NCI-H2227 treated with DMSO at 0.1 percent for 48 hours (cell line): ENCODE results near the gene C4orf54.

Experiments
- DNase-seq: peaks from one replicate; lab custom pipeline; 2025; lab: John Stamatoyannopoulos, UW

The C4orf54 gene

DNA sequence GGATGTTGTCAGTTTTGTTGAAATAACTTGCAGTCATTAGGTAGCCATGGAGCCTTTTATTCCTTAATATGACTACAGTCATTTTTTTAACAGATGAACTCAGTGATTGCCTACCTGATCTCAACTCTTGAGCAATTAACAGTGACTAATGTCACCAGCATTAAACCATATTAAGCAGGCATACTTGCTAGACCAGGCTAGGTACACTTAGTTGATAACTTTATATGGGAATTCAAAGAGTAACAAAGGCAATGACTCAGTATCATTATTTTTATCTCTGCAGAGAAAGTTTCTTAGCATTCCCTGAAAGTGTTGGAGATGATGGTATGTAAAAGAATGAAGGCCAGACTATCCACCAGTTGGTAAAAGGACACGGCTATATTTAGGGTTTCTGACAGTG lies at the start of gene C4orf54:
Gene C4orf54 (minus strand): TSS at position 31 of the 400 bp plus-strand sequence. CDS start 3,180 bp downstream, outside the sequence.
- DNase-seq, result no peak

DNA sequence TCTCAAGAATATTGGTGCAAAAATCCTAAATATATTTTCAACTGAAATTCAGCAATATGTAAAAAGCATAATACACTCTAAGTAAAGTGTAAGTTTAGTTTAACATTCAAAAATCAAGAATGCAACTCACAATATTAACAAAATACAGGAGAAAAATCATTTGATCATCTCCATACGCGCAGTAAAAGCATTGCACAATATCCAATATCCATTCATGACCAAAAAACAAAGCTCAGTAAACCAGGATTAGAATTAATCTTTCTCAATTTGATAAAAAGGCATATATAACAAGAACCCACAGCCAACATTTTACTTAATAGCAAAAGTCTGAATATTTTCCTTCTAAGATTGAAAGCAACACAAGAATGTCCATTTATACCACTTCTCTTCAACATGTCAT lies 48.3 kb upstream of the C4orf54 start:
- DNase-seq, result no peak

DNA sequence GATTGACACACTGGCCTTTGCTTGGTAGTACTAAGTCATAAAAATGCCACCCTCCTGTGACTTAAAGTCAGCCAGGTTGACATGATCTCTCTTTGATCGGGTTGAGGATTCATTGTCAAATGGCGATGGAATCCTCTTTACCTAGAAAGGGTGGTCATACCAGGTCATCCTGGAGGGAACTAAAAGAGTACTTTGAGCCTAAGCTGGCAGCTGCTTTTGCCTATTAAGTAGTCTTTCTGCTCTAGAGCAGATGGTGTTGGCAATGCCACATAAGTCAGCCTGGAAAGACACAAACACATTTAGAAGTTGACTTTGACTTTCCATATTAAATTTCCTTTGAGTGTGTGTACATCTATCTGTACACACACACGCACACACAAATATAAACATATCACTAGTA lies 39.2 kb upstream of the C4orf54 start:
- no peak for DNase-seq

DNA sequence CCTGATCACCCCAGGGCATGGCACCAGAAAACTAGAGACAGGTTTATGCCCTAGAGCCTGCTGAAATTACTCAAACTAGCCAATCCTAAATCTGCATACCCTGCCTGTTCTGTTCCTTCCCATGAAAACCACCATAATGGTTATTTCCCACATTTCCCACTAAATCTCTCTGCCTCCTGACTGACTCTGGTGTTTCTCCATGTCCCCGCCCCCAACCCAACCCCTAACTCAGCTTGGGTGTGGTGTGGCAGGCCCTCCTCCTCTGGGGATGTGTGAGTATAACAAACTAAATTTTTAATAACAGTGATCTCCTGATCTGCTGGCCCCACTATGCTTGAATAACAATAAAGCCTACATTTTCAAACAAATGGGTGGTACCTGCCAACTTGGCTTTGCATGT lies 35.5 kb upstream of the C4orf54 start:
- DNase-seq, result no peak

DNA sequence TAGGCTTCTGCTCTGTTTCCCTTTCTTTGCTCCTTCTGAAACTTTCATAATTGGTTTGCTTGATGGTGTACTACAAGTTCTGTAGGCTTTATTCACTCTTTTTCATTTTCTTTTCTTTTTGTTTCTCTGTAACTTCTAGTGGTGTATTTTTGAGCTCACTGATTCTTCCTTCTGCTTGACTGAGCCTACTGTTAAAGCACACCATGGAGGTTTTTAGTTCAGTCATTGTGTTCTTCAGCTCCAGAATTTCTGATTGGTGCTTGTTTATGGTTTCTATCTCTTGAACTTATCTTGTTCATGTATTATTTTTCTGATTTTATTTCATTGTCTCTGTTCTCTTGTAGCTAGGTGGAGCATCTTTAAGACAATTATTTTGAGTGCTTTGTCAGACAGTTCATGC lies 33.4 kb upstream of the C4orf54 start:
- DNase-seq, result no peak

DNA sequence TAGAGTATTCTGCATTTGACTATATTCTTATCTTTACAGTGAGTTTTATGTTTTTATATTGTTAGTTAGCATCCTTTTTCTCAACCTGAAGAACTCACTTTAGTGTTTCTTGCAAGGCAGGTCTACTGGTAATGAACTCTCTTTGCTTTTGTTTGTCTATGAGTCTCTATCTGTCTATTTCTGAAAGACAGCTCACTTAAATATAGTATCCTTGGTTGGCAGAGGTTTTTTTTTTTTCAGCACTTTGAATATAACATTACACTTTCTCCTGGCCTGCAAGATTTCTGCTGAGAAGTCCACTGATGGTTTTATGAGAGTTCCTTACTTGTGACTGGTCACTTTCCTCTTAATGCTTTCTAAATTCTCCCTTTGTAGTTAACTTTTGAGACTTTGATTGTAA lies 32.8 kb upstream of the C4orf54 start:
- no peak for DNase-seq

DNA sequence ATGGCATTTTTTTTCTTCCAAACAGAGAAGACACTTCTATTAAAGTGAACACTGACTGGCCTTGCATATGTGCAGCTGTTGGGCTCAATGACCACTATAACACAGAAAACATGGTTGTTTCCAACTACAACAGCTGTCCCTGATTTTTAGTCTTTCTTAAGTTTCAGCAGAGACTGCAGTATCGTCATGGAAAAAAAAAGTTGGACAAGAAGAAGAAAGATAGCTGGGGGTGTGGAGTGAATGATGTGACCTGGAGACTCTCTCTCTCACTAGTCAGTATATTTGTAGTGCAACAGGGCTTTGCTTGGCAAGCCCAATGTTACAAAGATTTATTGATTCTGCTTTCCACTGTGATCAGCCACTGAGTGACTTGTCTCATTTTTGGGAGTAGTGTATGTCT lies 29.5 kb upstream of the C4orf54 start:
- no peak for DNase-seq

DNA sequence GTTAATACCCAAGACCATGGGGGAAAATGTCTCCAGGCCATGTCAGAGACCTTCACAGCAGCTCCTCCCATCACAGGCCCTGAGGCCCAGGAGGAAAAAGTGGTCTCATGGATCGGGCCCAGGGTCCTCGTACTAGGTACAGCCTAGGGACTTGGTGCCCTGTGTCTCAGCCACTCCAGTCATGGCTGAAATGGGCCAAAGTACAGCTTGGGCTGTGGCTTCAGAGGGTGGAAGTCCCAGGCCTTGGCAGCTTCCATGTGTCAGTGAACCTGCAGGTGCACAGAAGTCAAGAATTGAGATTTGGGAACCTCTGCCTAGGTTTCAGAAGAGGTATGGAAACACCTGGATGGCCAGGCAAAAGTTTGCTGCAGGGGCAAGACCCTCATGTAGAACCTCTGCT lies 27.6 kb upstream of the C4orf54 start:
- no peak for DNase-seq

DNA sequence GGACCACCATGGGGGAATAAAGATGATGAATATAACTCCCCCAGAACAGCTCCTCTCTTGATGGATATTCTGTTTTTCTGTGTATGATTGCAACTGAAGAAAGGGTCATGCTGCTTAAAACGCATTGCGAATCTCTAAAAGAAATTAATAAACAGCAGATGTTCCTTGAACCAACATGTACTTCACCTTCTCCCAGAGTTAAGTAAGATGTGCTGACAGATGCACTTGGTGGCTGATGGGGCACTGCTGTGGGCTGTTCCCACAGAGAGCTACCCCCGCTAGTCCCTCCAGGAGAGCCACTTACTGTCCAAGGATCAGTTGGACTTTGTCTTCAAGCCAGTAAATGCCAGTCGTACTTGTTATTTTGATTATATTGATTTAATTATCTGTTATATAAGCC lies 26.3 kb upstream of the C4orf54 start:
- no peak for DNase-seq

DNA sequence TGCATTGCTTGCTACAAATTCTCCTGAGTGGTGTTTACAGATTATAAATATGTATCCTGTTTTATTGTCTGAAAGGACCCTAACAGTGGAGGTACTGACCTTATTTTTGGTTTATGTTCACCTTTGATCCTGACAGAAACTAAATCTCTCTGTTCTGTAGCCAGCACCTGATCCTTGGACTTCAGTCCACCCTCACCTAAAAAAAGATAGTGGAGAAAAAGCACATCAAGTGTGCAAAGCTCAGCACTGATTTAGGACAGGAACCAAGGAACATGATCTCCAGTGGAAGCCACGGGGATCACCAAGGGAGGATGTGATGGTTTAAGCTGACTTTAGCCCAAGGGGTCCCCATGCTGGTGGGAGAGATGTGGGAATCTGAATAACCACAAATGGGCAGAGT lies 22.3 kb upstream of the C4orf54 start:
- no peak for DNase-seq

DNA sequence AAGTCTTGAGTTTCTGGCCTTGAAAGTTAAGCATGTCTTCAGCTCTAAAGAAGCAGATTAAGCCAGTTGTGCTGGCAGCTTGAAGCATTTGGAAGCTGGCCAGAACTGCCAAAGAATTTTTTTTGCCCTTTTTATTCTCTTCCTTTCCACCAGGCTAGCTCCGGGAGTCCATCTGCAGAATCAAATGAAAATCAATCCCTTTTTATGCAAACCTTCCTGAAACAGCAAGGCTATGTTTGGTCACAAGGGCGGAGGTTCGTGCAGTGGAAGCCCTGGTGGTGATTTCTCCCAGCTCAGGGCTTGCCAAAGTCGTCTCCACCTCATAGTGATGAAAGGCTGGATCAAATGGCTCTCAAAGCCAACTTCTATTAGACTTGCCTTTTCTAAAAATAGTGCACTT lies 21.6 kb upstream of the C4orf54 start:
- no peak for DNase-seq

DNA sequence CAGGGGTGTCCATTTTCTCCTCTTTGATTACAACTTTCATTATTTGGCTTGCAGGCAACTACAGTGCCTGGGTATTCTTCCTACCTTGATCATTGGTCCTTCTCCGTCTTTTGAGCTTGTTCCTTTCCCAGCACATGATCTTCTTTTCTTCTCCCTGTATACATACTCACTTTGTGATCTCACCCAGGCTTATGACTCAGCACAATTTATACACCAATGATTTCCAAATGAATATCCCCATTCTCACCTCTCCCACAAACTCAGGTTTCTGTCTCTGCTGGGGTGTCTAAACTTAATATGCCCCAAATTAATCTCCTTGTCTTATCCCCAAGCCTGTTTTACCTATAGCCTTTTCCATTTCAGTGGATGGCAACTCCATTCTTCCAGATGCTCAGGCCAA lies 19.5 kb upstream of the C4orf54 start:
- no peak for DNase-seq

DNA sequence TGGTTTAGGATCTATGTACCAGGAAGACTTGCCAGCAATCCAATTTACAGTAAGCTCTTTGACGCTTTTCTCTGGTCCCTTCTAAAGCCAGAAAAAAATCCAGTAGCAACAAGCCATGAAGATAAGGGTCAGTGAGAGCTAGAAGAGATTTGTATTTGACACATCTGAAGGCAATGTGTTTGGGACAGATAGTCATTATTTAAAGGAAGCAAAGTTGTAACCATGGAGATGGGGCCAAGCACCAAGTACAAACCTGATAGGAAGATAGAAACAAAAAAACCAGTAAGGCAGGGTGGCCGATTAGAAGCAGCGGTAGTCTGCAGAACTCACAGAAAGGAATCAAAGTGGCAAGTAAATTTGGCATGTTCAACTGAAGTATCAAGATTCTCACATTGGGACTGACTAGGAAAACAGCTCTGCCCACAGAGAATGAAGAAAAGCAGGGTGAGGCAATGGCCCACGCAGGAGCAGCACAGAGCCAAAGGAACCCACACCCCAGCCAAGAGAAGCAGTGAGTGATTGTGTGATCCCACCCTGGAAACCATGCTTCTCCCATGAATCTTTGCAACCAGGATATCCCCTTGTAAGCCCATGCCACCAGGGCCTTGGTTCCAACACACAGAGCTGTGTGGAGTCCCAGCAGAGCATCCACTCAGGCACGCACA lies 12.9 kb upstream of the C4orf54 start:
- no peak for DNase-seq

DNA sequence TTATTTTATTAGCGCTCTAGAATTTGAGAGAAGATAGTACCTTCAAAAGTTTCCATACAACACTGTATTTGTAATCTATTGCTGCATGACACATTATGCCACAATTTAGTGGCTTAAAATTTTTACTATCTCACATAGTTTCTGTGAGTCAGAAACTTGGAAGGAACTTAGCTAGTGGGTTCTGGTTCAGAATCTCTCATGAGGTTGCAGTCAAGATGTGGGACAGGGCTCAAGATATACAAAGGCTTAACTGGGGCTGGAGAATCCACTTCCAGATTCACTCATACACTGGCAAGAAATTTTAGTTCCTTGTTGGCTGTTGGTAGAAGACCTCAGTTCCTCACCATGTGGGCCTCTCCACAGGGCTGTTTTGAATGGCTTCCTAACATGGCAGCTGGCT lies 11.5 kb upstream of the C4orf54 start:
- DNase-seq, result no peak

DNA sequence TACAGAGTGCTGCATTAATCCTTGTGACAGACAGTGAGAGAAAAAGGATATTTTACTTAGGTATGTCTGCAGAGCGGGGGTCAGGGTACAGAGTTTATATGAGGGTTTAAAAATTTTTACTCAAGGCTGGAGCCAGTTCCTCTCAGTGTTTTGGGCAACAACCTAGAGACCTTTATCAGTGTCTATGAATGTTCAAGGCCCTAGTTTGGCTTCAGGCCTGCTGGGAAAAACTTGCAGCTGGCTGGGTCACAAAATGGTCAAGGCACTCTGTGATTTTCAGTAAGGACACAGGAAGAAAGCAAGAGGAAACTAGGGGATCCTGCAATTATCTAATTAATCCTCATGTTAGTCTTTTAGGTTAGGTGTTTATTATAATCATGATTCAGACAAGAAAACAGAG lies 10.8 kb upstream of the C4orf54 start:
- no peak for DNase-seq

DNA sequence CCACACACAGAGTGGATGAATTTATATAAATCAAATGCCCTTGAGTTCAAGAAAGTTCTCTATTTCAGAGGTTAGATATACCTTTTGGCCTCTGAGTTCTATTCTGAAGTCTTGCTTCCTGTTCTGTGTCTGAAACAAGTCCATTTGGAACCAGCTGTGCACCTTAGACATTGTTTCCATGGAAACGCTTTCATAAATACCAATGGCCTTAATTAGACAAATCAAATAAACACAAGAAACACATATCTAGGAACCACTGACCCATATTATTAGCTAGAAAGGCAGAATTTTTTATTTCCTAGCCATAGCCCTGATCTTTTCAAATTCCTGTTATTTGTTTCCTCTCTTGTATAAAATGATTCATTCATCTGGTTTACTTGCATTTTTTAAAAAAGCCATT lies 8.4 kb upstream of the C4orf54 start:
- no peak for DNase-seq

DNA sequence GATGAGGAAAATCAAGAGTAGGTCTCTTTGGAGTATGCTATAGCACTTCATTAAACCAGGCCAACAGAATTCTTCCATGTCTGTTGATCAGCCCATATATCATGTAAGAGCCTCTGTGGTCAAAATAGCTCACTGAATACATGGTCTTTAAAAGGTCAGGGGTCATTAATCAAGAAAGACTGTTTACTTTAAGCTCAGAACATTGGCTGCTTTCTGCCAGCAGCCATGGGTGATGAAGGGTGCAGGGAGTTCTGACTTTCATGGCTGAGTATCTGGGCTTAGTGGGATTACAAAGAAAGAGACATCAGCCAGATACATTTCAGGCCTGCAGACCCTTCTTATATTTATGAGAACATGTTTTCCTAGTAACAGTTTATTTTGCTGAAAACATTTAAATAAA lies 7.1 kb upstream of the C4orf54 start:
- DNase-seq, result no peak

DNA sequence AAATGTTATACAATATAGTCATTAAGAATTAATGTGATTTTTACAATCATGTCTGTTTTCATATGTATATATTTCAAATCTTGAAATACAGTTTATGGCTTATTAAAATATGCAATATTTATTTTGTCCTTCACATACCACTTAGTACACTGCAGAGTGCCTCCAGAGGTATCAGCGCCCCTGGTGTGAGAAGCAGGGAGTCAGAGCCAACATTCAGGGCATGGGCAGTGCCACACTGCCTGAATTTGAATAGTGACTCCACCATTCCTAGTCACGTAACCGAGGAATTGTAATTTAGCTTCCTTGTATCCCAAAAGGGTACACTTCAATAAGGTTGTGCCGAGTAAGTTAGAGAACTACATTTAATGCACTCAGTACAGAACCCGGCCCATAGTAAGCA lies 4.3 kb upstream of the C4orf54 start:
- no peak for DNase-seq

DNA sequence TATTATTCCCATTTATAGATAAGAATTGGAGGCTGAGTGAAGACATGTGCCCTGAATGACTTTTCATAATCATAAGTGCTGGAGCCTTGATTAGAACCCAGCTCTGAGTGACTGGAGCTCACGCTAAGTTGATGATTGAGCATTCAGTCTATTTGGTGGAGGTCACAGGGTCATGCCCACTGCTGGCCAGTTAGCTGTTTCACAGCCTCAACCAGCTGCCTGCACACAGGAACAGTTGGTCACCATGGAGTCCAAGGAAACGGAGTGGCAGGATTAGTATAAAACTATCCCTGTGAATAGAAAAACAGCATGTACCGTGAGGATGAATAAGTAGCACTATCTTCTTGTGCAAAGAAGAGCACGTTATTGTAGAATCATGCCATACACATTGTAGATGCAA lies 1.0 kb upstream of the C4orf54 start:
- DNase-seq, result no peak

DNA sequence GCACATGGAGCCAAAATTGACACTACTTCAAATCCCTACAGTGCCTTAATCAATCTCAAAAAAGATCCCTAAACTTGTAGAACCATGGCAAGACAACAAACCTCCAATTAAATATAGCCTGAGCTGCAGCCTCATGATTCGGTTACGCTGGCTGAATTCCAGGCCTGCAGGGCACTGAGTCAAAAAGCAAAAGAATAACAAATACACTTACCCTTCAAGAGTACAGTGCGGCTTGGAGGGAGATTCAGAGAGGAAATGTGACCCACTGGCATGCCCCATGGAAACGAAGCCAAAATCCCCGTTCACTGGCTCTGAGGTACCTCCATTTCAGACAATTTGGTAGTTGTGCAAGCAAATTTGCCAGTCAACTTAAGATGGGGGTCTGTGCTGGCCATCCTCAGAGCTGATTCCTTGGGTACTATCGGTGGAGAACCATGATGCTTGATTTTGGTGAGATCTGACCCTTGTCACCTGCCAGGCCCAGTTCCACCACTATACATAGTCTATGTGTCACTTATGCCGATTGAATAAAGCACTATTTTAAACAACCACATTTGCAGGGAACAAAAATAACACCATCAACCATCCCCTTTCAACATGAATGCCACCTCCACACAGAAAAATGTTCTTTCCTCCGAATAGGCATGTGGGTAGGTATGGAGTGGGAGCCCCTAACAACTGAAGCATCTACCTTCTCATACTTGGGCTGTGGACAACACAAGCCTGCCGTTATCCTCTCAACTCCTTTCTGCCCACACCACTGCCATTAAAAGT lies 2.1 kb downstream of the C4orf54 start:
- no peak for DNase-seq

DNA sequence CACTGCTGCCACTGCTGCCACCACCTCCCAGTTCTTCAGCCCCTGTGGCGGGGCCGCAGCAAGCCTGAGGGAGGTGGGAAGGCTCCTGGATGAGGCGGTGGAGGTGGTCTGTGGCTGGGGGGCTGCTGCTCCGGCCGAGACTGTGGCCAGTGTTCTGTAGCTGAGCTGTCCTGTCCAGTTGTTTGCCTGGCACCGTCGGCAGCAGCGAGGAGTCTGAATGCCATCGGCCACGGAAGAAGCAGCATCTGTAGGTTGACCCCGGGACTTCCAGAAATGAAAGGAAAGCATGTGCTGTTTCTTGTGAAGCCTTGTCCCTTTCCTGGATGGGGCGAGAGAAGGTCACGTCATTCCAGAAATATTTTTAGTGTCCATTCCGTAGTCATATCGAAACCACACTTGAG lies 3.3 kb downstream of the C4orf54 start:
- no peak for DNase-seq

DNA sequence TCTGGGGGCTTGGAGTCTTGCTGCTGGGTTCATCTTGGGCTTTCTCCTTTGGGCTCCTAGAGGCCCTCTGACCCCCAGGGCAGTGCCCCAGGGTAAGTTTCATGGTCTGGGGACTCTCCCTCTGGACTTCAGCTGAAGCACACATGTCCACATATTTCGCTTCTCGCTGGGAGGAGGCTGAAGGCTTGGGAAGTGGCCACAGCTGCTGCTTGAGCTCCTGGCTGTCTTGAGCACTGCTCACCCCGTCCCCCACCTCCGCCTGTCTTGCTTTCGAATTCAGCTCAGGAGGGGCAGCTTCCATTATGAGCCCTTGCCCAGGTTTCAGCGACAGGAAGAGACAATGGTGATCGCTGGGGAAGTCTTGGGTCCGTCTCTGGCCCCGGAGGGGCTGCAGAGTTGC lies 3.7 kb downstream of the C4orf54 start:
- no peak for DNase-seq

DNA sequence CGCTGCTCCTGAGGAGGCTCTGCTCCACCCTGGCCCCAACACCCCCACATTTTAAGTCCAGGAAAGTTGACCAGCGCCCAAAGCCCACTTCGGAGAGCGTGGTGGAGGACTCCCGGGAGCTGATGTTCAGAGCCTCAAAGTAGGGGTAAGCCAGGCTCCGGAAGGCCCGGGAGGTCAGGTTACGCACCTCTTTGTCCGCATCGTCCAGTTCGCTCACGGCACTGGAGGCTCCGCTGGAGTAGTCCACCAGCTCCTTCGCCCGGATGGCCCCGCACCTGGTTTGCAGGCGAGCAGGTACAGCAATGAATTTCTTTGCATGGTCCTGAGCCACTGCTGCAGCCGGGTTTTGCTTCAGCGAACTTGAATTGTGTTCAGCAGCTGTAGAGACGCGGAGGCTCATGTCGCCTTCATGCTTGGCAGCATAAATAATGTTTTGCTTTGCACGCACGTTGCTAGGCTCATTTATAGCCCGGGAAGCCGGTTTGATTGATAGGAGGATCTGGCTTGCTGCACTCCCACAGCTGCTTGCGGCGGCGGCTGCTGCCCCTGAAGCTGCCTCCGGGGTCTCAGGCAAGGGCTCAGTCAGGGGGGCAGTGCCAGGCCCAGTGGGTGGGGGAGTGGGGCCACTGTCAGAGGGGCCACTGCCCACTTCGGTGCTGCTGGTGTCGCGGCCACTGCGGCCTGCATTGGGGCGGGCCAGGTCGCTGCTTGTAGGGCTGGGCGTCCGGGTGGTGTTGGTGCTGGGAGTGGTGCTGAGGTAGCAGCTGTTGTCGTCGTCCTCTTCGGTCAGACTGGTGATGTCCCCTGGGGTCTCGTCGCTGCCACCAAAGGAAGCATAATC lies 4.8 kb downstream of the C4orf54 start:
- no peak for DNase-seq
